GM23248 (cell line): ENCODE results near the gene INTS11.

Experiments
- EZH2 ChIP-seq: fragments of 200-600 bp; sonication (generic); IDR thresholded peaks from 2 replicates; pipeline ENCODE4 v1.6.1; 2018; ENCODE audit warnings: antibody characterized with exemption, mild to moderate bottlenecking; ENCODE audit not compliant: insufficient read depth, poor library complexity, severe bottlenecking
- EZH2phosphoT487 ChIP-seq: fragments of 200-600 bp; sonication (generic); IDR thresholded peaks from 2 replicates; pipeline ENCODE4 v1.6.1; 2018; ENCODE audit warnings: antibody characterized with exemption, moderate library complexity, mild to moderate bottlenecking, low read depth; ENCODE audit not compliant: insufficient read depth

GRCh38 chr1:1360506-1361169 is 36.2 kb upstream of the INTS11 start:
- no peak for TF ChIP-seq EZH2
- no peak for TF ChIP-seq EZH2phosphoT487
